Duodenal mucosa (tissue), 2 donors: ENCODE results near the gene RGMB.

Experiments
- H3K27ac ChIP-seq: one replicate; pipeline ENCODE4 v1.7.0; 2013; ENCODE audit warnings: low read depth, low read length
- H3K27me3 ChIP-seq, 2 donors: one replicate each; pipeline ENCODE4 v1.7.0; 2013; ENCODE audit warnings: low read length in 2 of 2, control low read depth in 1 of 2; ENCODE audit not compliant: insufficient read depth in 2 of 2, control insufficient read depth in 1 of 2
- H3K36me3 ChIP-seq, 2 donors: one replicate each; pipeline ENCODE4 v1.7.0; 2013; ENCODE audit warnings: low read length in 2 of 2, control low read depth in 1 of 2; ENCODE audit not compliant: insufficient read depth in 2 of 2, control insufficient read depth in 1 of 2
- H3K4me1 ChIP-seq, 2 donors: one replicate each; pipeline ENCODE4 v1.7.0; 2013; ENCODE audit warnings: low read length in 2 of 2, control low read depth in 1 of 2; ENCODE audit not compliant: insufficient read depth in 2 of 2, control insufficient read depth in 1 of 2
- H3K4me3 ChIP-seq, 2 donors: one replicate each; pipeline ENCODE4 v1.7.0; 2013; ENCODE audit warnings: low read length in 2 of 2, low read depth in 1 of 2
- H3K9ac ChIP-seq, 2 donors: one replicate each; pipeline ENCODE4 v1.7.0; 2013; ENCODE audit warnings: low read length in 2 of 2, low read depth in 1 of 2
- H3K9me3 ChIP-seq, 2 donors: one replicate each; pipeline ENCODE4 v1.7.0; 2013; ENCODE audit warnings: low read length in 2 of 2, control low read depth in 1 of 2; ENCODE audit not compliant: control insufficient read depth in 1 of 2

The RGMB gene

DNA sequence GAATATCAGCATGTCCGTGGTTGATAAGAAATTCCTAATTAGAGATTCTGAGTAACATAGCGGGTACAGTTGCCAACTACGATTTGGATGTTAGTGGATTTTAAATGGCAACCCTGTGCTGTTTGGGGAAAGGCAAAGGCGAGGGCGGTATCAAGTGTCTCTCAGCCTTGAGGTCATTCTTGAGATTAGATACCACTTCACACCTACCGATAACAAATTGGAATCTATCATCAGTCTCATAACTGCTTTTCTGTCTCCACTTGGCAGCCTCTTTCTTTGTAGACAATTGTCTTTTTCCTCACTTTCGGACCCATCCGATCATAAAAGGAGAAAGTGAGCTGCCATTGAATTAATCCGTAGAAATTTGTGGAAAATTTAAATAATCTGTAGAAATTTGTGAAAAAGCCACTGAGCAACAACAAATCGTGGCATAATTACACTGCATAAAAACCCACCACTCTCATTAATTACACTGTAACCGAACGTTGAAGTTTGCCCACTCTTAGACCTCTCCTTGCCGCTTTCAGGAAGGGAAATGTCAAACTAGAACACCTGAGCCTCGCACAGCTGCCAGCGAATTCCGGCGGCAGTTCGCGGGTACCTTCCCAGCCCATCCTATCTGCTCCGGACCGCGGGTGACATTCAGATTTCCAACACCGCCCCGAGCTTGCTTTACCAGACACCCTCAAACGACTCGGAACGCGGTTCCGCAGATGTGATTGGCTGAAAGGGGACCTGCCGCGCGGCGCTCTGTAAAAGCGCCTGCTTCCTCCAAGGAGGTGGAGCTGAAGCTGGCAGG, 849 bp upstream of the RGMB start:
- Histone ChIP-seq H3K9ac (peak overlapping the region; percentile 43 to 64), H3K4me1 (peaks cover 20 to 28% of the 10 kb centered on the region in 2 donors), H3K9me3 (no peaks in the 10 kb centered on the region), H3K27me3 (peaks cover 0 to 11% of the 10 kb centered on the region in 2 donors), H3K4me3 (peak overlapping the region; percentile 72 to 89), H3K36me3 (no peaks in the 10 kb centered on the region), H3K27ac (peak overlapping the region; percentile 61)

- no peaks in the 10 kb centered on the region for H3K9me3 ChIP-seq
- H3K4me1 ChIP-seq: peaks cover 20 to 28% of the 10 kb centered on the region in 2 donors
- H3K27me3 ChIP-seq: peaks cover 0 to 11% of the 10 kb centered on the region in 2 donors
- peak overlapping the region; percentile 61 for H3K27ac ChIP-seq
- H3K4me3 ChIP-seq: peak overlapping the region; percentile 72 to 89
- H3K36me3 ChIP-seq: no peaks in the 10 kb centered on the region
- H3K9ac ChIP-seq: peak overlapping the region in 1 of 2 donors; percentile 64
These were observed 324 bp upstream of the RGMB start for GRCh38 chr5:98773214-98773463.

DNA sequence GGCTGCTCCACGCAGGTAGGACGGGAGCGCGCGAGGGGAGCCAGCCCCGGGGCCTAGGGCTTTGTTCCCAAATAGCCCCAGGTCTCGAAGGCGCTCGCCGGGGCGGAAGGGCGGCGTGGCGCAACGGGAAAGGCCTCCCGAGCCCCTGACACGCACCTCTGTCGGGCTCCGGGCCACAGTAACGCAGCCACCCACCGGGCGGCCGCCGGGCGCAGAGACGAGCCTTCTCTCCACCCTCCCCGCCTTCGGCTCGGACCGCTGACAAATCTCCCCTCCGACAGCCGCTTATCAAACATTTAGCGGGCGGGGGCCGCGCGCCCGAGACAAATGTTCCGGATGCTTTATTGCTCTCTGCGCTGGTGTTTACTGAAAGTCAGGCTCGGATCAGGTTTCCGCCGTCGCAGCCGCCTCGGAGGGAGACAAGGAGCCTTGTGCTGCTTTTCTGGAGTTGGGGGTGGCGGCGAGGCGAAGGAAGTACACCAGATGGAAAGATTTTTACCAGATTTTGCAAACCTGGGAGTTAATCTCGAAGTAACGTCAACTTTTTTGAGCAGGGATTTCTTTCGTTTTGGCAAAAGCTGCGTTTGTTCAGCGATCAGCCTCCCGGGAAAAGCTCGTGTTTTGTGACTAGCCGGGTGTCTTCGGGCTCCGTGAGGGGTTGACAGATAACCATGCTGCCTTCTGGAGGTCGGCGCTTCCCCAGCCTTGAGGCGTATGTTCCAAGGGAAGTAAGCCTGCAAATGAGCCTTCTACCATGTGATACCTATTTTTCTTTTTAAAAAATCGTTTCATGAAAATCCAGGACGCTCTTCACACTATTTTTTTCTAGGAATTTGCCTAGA, 950 bp downstream of the RGMB start:
- H3K27ac ChIP-seq: peak overlapping the region; percentile 74
- peak overlapping the region; percentile 72 to 89 for H3K4me3 ChIP-seq
- peaks cover 0 to 7% of the 10 kb centered on the region in 2 donors for H3K27me3 ChIP-seq
- no peaks in the 10 kb centered on the region for H3K36me3 ChIP-seq
- no peaks in the 10 kb centered on the region for H3K9me3 ChIP-seq
- peak overlapping the region; percentile 76 to 79 for H3K9ac ChIP-seq
- peaks cover 18 to 25% of the 10 kb centered on the region in 2 donors for H3K4me1 ChIP-seq

GRCh38 chr5:98775246-98776065, 2.0 kb downstream of the RGMB start:
- H3K4me1 ChIP-seq: peaks cover 23 to 26% of the 10 kb centered on the region in 2 donors
- no peaks in the 10 kb centered on the region for H3K9me3 ChIP-seq
- H3K27me3 ChIP-seq: peaks cover 0 to 7% of the 10 kb centered on the region in 2 donors
- peak overlapping the region; percentile 72 to 89 for H3K4me3 ChIP-seq
- H3K27ac ChIP-seq: no peak overlapping the region
- H3K9ac ChIP-seq: peak overlapping the region; percentile 76 to 79
- peaks cover 0 to 4% of the 10 kb centered on the region in 2 donors for H3K36me3 ChIP-seq

GRCh38 chr5:98776066-98776705, 2.7 kb downstream of the RGMB start:
- Histone ChIP-seq H3K4me1 (peaks cover 23 to 30% of the 10 kb centered on the region in 2 donors), H3K4me3 (peak overlapping the region; percentile 72 to 89), H3K9ac (peak overlapping the region; percentile 76 to 79), H3K27ac (no peak overlapping the region), H3K9me3 (no peaks in the 10 kb centered on the region), H3K27me3 (peaks cover 0 to 7% of the 10 kb centered on the region in 2 donors), H3K36me3 (peaks cover 0 to 4% of the 10 kb centered on the region in 2 donors)

- no peak overlapping the region for H3K27ac ChIP-seq
- peak overlapping the region in 1 of 2 donors; percentile 3 for H3K9ac ChIP-seq
- peaks cover 0 to 4% of the 10 kb centered on the region in 2 donors for H3K36me3 ChIP-seq
- H3K4me1 ChIP-seq: peaks cover 19 to 29% of the 10 kb centered on the region in 2 donors
- peak overlapping the region; percentile 7 to 89 for H3K4me3 ChIP-seq
- H3K9me3 ChIP-seq: no peaks in the 10 kb centered on the region
- peaks cover 0 to 4% of the 10 kb centered on the region in 2 donors for H3K27me3 ChIP-seq
These were observed 3.8 kb downstream of the RGMB start for GRCh38 chr5:98777295-98777694.

- no peaks in the 10 kb centered on the region for H3K27me3 ChIP-seq
- H3K27ac ChIP-seq: no peak overlapping the region
- peak overlapping the region in 1 of 2 donors; percentile 33 for H3K4me3 ChIP-seq
- peaks cover 0 to 13% of the 10 kb centered on the region in 2 donors for H3K36me3 ChIP-seq
- no peak overlapping the region for H3K9ac ChIP-seq
- peaks cover 13 to 44% of the 10 kb centered on the region in 2 donors for H3K4me1 ChIP-seq
- H3K9me3 ChIP-seq: no peaks in the 10 kb centered on the region
These were observed 5.9 kb downstream of the RGMB start for GRCh38 chr5:98779264-98779877.

- Histone ChIP-seq H3K27ac (no peak overlapping the region), H3K9me3 (no peaks in the 10 kb centered on the region), H3K36me3 (peaks cover 0 to 18% of the 10 kb centered on the region in 2 donors), H3K4me3 (peak overlapping the region in 1 of 2 donors; percentile 32), H3K4me1 (peaks cover 12 to 55% of the 10 kb centered on the region in 2 donors), H3K27me3 (no peaks in the 10 kb centered on the region), H3K9ac (peak overlapping the region in 1 of 2 donors; percentile 28)
These were observed 6.9 kb downstream of the RGMB start for GRCh38 chr5:98780390-98780789.

- H3K4me1 ChIP-seq: peaks cover 22 to 66% of the 10 kb centered on the region in 2 donors
These were observed 8.1 kb downstream of the RGMB start for GRCh38 chr5:98781520-98781919.

More at GRCh38 chr5:98781520-98781919, 8.1 kb downstream of the RGMB start:
- no peaks in the 10 kb centered on the region for H3K27me3 ChIP-seq
- no peaks in the 10 kb centered on the region for H3K9me3 ChIP-seq
- H3K4me3 ChIP-seq: no peak overlapping the region
- H3K27ac ChIP-seq: no peak overlapping the region
- H3K36me3 ChIP-seq: peaks cover 0 to 18% of the 10 kb centered on the region in 2 donors
- H3K9ac ChIP-seq: no peak overlapping the region
